ENCODE measurements around the gene FBLL1.
A peak's percentile ranks its signal among the peaks of the same experiment; 100 is the strongest.
"Not testable (repeated sequence)": the region's sequence is repeated elsewhere in the genome, so short reads cannot be mapped to it uniquely, and the experiment has no call there.

Gene FBLL1

GRCh38 chr5:168552146-168552545 is 23.0 kb downstream of the FBLL1 start:
- DNase-seq (ENCODE audit: low spot score): no peak

GRCh38 chr5:168553377-168554130 is 24.4 kb downstream of the FBLL1 start:
- DNase-seq (ENCODE audit: low spot score): no peak

DNA sequence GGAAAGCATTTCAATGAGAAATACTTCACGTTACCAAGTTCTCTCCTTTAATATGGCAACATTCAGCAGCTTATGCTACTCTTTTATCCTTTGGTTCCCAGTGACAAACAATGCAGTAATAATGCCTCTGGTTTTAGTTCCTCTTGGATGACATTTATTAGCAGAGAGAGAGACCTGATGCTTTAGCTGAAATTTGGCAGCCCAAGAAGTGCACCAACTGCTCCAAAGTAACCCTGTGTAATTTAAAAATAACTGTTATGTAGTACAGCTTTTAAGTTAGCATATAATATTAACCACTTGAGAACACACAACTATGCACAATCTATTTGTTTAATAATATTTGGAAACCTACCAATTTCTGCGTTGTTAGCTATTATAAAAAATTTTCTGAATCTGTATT is 28.3 kb downstream of the FBLL1 start:
- no peak for DNase-seq (ENCODE audit: low spot score)

- no peak for DNase-seq (ENCODE audit: low spot score)
These were observed 33.2 kb downstream of the FBLL1 start for GRCh38 chr5:168562279-168562678.

- no peak for DNase-seq (ENCODE audit: low spot score)
These were observed 34.9 kb downstream of the FBLL1 start for GRCh38 chr5:168563959-168564358.

DNA sequence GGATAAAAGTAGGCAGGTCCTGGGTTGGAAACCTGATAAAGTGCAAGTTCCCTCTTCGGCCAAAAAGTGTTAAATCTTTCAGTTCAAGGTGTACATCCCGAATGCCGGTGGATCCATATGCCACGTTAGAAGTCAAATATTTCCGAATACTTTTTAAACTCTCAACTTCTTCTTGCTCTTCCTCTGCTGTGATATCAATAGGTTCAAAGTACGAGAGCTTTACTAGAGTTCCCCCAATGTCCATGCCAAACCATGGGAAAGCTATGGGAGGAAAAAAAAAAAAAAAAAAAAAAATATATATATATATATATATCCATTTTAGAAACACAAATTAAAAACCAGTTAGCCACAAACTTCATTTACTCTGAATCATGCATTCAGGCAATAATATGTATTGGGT is 39.6 kb downstream of the FBLL1 start:
- DNase-seq (ENCODE audit: low spot score): no peak

GRCh38 chr5:168570490-168571328 is 41.6 kb downstream of the FBLL1 start:
- no peak for DNase-seq (ENCODE audit: low spot score)

- not testable (repeated sequence) for DNase-seq (ENCODE audit: low spot score)
These were observed 44.6 kb downstream of the FBLL1 start for GRCh38 chr5:168573663-168574062.

DNA sequence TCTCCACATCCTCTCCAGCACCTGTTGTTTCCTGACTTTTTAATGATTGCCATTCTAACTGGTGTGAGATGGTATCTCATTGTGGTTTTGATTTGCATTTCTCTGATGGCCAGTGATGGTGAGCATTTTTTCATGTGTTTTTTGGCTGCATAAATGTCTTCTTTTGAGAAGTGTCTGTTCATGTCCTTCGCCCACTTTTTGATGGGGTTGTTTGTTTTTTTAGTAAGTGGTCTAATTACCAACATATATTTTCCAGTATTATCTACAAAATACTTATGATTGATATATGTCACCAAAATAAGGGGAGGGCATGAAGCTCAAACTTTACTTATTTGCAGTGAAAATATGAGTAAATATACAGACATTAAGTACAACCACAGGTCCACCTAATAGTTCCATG is 45.1 kb downstream of the FBLL1 start:
- not testable (repeated sequence) for DNase-seq (ENCODE audit: low spot score)

- no peak for DNase-seq (ENCODE audit: low spot score)
These were observed 46.6 kb downstream of the FBLL1 start for GRCh38 chr5:168575391-168576372.

DNA sequence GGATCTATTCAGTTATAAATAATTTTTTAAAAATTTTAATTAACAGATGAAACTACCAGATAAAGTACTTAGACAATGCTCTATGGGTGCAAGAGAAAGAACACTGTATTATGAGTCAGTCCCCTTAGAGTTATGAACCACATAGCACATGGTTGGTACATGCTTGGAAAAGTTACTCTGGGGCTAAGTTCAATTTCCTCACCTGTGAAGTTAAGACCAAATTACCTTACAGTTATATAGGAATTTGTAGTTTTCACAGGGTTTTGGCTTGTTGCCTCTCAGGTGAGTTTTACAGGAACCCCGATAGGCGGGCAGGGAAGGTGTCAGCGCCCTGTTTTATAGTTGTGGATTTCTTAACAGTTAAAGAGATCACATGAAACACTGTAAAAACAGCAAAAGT is 48.9 kb downstream of the FBLL1 start:
- DNase-seq (ENCODE audit: low spot score): no peak

- DNase-seq (ENCODE audit: low spot score): peak; percentile 85
These were observed 49.7 kb downstream of the FBLL1 start, which contains the start of gene PANK3 for GRCh38 chr5:168578538-168579487. Gene PANK3 (minus strand): TSS chr5:168579368. CDS start chr5:168579283, 85 bp downstream.

GRCh38 chr5:168579488-168580226 is 50.6 kb downstream of the FBLL1 start:
- peak; percentile 99 for DNase-seq (ENCODE audit: low spot score)

- DNase-seq (ENCODE audit: low spot score): no peak
These were observed 51.1 kb downstream of the FBLL1 start for GRCh38 chr5:168580227-168580508.
